Measurements from ENCODE around the gene AICDA.

AICDA gene

GRCh38 chr12:8553088-8553627, 59.5 kb downstream of the AICDA start:
- no peak for DNase-seq
